Panc1 (cell line): ENCODE data around the gene FAM83E.
A peak's percentile ranks its signal among the peaks of the same experiment; 100 is the strongest.

Source experiments
- CTCF ChIP-seq: fragments of 450-650 bp; IDR thresholded peaks from 2 replicates; pipeline ENCODE4 v1.5.1; 2017; ENCODE audit warnings: mild to moderate bottlenecking
- POLR2AphosphoS5 ChIP-seq: IDR thresholded peaks from 2 replicates; pipeline ENCODE4 v1.6.1; 2012; ENCODE audit warnings: mild to moderate bottlenecking, low read depth, low read length, moderate library complexity
- REST ChIP-seq, 2 experiments: IDR thresholded peaks; 2 replicates each; pipeline ENCODE4 v1.6.1; 2011 to 2012; ENCODE audit warnings: low read depth in 2 of 2, control low read depth in 1 of 2, low read length in 1 of 2, mild to moderate bottlenecking in 1 of 2, moderate library complexity in 1 of 2; ENCODE audit not compliant: insufficient read depth in 1 of 2
- SIN3A ChIP-seq: IDR thresholded peaks from 2 replicates; pipeline ENCODE4 v1.6.1; 2012; ENCODE audit warnings: low read depth, mild to moderate bottlenecking, low read length, moderate library complexity, borderline replicate concordance; ENCODE audit not compliant: insufficient read depth
- TCF7L2 ChIP-seq: IDR thresholded peaks from 2 replicates; pipeline ENCODE4 v1.6.1; 2011; ENCODE audit warnings: mild to moderate bottlenecking, low read depth, low read length, inconsistent platforms

GRCh38 chr19:48588670-48589401 is 26.0 kb downstream of the FAM83E start:
- TF ChIP-seq CTCF: peak; percentile 94
- TF ChIP-seq POLR2AphosphoS5: no peak
- no peak for TF ChIP-seq REST (IDR thresholded peaks at IDR 0.05; ENCODE audit: insufficient read depth in 1 of 2, low read depth in 2 of 2, low read length in 1 of 2)
- no peak for TF ChIP-seq TCF7L2
- no peak for TF ChIP-seq SIN3A
